ENCODE results near the gene STEAP1.

The STEAP1 gene

GRCh38 chr7:90191648-90192047 lies 37.4 kb downstream of the STEAP1 start:
- Histone ChIP-seq H3K9me2 (ENCODE audit: low read depth, low read length) (no peaks in the 10 kb centered on the region), H3K36me3 (ENCODE audit: insufficient read depth, low read length) (no peaks in the 10 kb centered on the region), H3K4me2 (ENCODE audit: low read length) (no peak overlapping the region), H3K27me3 (ENCODE audit: insufficient read depth, low read length) (no peaks in the 10 kb centered on the region), H3K4me1 (ENCODE audit: insufficient read depth, low read length, severe bottlenecking) (no peaks in the 10 kb centered on the region), H3K79me2 (ENCODE audit: insufficient read depth, low read length) (no peaks in the 10 kb centered on the region), H3K4me3 (ENCODE audit: low read depth, low read length, poor library complexity, severe bottlenecking) (no peak overlapping the region), H4K20me1 (ENCODE audit: insufficient read depth, low read length) (no peaks in the 10 kb centered on the region), H3K9ac (ENCODE audit: low read length) (no peak overlapping the region), H3K27ac (ENCODE audit: low read depth, low read length, poor library complexity, severe bottlenecking) (no peak overlapping the region), H3F3A (ENCODE audit: insufficient read depth, low read length) (no peaks in the 10 kb centered on the region), H3K9me3 (ENCODE audit: low read length) (peaks cover 21% of the 10 kb centered on the region), H2AFZ (ENCODE audit: low read length) (no peak overlapping the region)
- TF ChIP-seq CTCF (IDR thresholded peaks at IDR 0.05; ENCODE audit: low read length): no peak
- TF ChIP-seq EZH2 (IDR thresholded peaks at IDR 0.05; ENCODE audit: borderline replicate concordance, low read length): no peak

- TF ChIP-seq EZH2 (IDR thresholded peaks at IDR 0.05; ENCODE audit: borderline replicate concordance, low read length): no peak
- TF ChIP-seq CTCF (IDR thresholded peaks at IDR 0.05; ENCODE audit: low read length): no peak
- no peak overlapping the region for H2AFZ ChIP-seq (ENCODE audit: low read length)
- peaks cover 21% of the 10 kb centered on the region for H3K9me3 ChIP-seq (ENCODE audit: low read length)
- H3K27ac ChIP-seq (ENCODE audit: low read depth, low read length, poor library complexity, severe bottlenecking): no peak overlapping the region
- H3K9ac ChIP-seq (ENCODE audit: low read length): no peak overlapping the region
- H3K36me3 ChIP-seq (ENCODE audit: insufficient read depth, low read length): no peaks in the 10 kb centered on the region
- H3K4me2 ChIP-seq (ENCODE audit: low read length): no peak overlapping the region
- H3K9me2 ChIP-seq (ENCODE audit: low read depth, low read length): no peaks in the 10 kb centered on the region
- no peaks in the 10 kb centered on the region for H3F3A ChIP-seq (ENCODE audit: insufficient read depth, low read length)
- no peaks in the 10 kb centered on the region for H3K4me1 ChIP-seq (ENCODE audit: insufficient read depth, low read length, severe bottlenecking)
- H3K27me3 ChIP-seq (ENCODE audit: insufficient read depth, low read length): no peaks in the 10 kb centered on the region
- H3K4me3 ChIP-seq (ENCODE audit: low read depth, low read length, poor library complexity, severe bottlenecking): no peak overlapping the region
- H4K20me1 ChIP-seq (ENCODE audit: insufficient read depth, low read length): no peaks in the 10 kb centered on the region
- H3K79me2 ChIP-seq (ENCODE audit: insufficient read depth, low read length): no peaks in the 10 kb centered on the region
These were observed 38.8 kb downstream of the STEAP1 start for GRCh38 chr7:90192876-90193750.

GRCh38 chr7:90194911-90195809 lies 40.9 kb downstream of the STEAP1 start:
- no peaks in the 10 kb centered on the region for H3F3A ChIP-seq (ENCODE audit: insufficient read depth, low read length)
- no peak overlapping the region for H3K4me2 ChIP-seq (ENCODE audit: low read length)
- H3K36me3 ChIP-seq (ENCODE audit: insufficient read depth, low read length): no peaks in the 10 kb centered on the region
- H3K4me1 ChIP-seq (ENCODE audit: insufficient read depth, low read length, severe bottlenecking): no peaks in the 10 kb centered on the region
- H3K9me3 ChIP-seq (ENCODE audit: low read length): peaks cover 15% of the 10 kb centered on the region
- H4K20me1 ChIP-seq (ENCODE audit: insufficient read depth, low read length): no peaks in the 10 kb centered on the region
- H2AFZ ChIP-seq (ENCODE audit: low read length): no peak overlapping the region
- no peaks in the 10 kb centered on the region for H3K9me2 ChIP-seq (ENCODE audit: low read depth, low read length)
- TF ChIP-seq EZH2 (IDR thresholded peaks at IDR 0.05; ENCODE audit: borderline replicate concordance, low read length) (no peak), CTCF (IDR thresholded peaks at IDR 0.05; ENCODE audit: low read length) (no peak)
- H3K27me3 ChIP-seq (ENCODE audit: insufficient read depth, low read length): no peaks in the 10 kb centered on the region
- no peak overlapping the region for H3K9ac ChIP-seq (ENCODE audit: low read length)
- no peak overlapping the region for H3K4me3 ChIP-seq (ENCODE audit: low read depth, low read length, poor library complexity, severe bottlenecking)
- H3K79me2 ChIP-seq (ENCODE audit: insufficient read depth, low read length): no peaks in the 10 kb centered on the region
- H3K27ac ChIP-seq (ENCODE audit: low read depth, low read length, poor library complexity, severe bottlenecking): no peak overlapping the region

Data from OCI-LY1 (cell line).